GM12892 (cell line): ENCODE measurements around the gene CYP2S1.

Source experiments
- POLR2A ChIP-seq: IDR thresholded peaks from 2 replicates; pipeline ENCODE4 v1.6.1; 2011; ENCODE audit warnings: low read depth, low read length, control low read depth
- POLR2AphosphoS5 ChIP-seq: IDR thresholded peaks from 2 replicates; pipeline ENCODE4 v1.6.1; 2011; ENCODE audit warnings: low read depth, low read length, control low read depth
- TAF1 ChIP-seq: IDR thresholded peaks from 2 replicates; pipeline ENCODE4 v1.6.1; 2011; ENCODE audit warnings: low read depth, mild to moderate bottlenecking, control low read depth, low read length, borderline replicate concordance

DNA sequence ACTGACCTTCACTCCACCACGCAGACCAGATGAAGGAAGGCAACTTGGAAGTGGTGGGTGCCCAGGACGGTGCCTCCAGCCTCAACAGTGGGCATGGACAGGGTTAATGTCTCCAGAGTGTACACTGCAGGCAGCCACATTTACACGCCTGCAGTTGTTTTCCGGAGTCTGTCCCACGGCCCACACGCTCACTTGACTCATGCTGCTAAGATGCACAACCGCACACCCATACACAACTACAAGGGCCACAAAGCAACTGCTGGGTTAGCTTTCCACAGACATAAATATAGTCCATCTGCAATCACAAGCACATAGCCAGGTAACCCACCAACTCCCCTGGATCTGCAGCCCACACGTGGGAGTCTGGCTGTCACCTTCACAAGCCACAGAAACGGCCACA is 13.4 kb downstream of the CYP2S1 start:
- TF ChIP-seq POLR2AphosphoS5 (no peak), TAF1 (no peak), POLR2A (no peak)
